HCT116 (cell line): ENCODE data around the gene ARL14. TPM values are rescaled to one million over a fixed set of nuclear protein-coding genes. Genes with fewer than 3 reads are reported as not detected.

Experiments used
- ATAC-seq: fragments of 200-7000 bp; cut with Tn5 transposase; 2 replicates; pipeline ENCODE4 v1.9.1; 2020; ENCODE audit warnings: mild to moderate bottlenecking, moderate library complexity
- BruUV-seq: library from RNA; stranded (reverse); fragments of 400-500 nt; replicated peaks from 2 replicates; lab custom pipeline; 2021; lab: Mats Ljungman, UMichigan
- CTCF ChIA-PET: fragments of 300-600 bp; sonication (Branson Sonifier 250); formaldehyde crosslinking; loops from one replicate; lab custom pipeline; 2021; ENCODE audit warnings: antibody characterized with exemption; lab: Charles Lee
- POLR2A ChIA-PET: fragments of 300-600, 350-600 bp; sonication (Branson Sonifier 250); formaldehyde crosslinking; loops from one replicate; lab custom pipeline; 2021; ENCODE audit warnings: antibody characterized with exemption; lab: Charles Lee
- RAD21 ChIA-PET, 2 experiments: fragments of 300-600 bp; sonication (Branson Sonifier 250); formaldehyde crosslinking; loops; one replicate each; lab custom pipeline; 2023; ENCODE audit warnings: low total read pairs in 2 of 2; ENCODE audit not compliant: uncharacterized antibody in 2 of 2, unreplicated experiment in 2 of 2, low non-redundant PET in 1 of 2; lab: Charles Lee
- DNase-seq: peaks from one replicate; pipeline ENCODE4 v3.0.0-alpha.2; 2010; ENCODE audit warnings: low read depth, low spot score
- H2AFZ ChIP-seq: fragments of 200-600 bp; shearing (Covaris generic), sonication (generic); 2 replicates; pipeline ENCODE4 v1.6.1; 2017; ENCODE audit warnings: low read depth, mixed run types, mixed read lengths, antibody characterized with exemption, low read length; ENCODE audit not compliant: poor library complexity, severe bottlenecking
- H3K27ac ChIP-seq: 2 replicates; pipeline ENCODE4 v1.5.1; 2012; ENCODE audit warnings: low read depth, low read length
- H3K27me3 ChIP-seq: fragments of 200-600 bp; sonication (generic); 2 replicates; pipeline ENCODE4 v1.6.1; 2016; ENCODE audit warnings: mixed run types, low read length, mixed read lengths; ENCODE audit not compliant: insufficient read depth
- H3K36me3 ChIP-seq, 2 experiments: fragments of 200-500 bp in 1 of 2; fragments of 200-600 bp in 1 of 2; sonication (Bioruptor generic) in 1 of 2; sonication (generic) in 1 of 2; 2 replicates each; pipeline versions ENCODE4 v1.5.1 to v1.6.1; 2014 to 2016; ENCODE audit warnings: low read length in 2 of 2, inconsistent platforms in 1 of 2, mixed read lengths in 1 of 2, mixed run types in 1 of 2; ENCODE audit not compliant: insufficient read depth in 2 of 2, control insufficient read depth in 1 of 2
- H3K4me1 ChIP-seq, 2 experiments: fragments of 200-600 bp in 1 of 2; sonication (generic) in 1 of 2; 2 replicates each; pipeline versions ENCODE4 v1.5.1 to v1.6.1; 2012 to 2017; ENCODE audit warnings: low read length in 2 of 2, inconsistent platforms in 1 of 2, mild to moderate bottlenecking in 1 of 2, mixed read lengths in 1 of 2, mixed run types in 1 of 2, moderate library complexity in 1 of 2; ENCODE audit not compliant: insufficient read depth in 2 of 2, control insufficient read depth in 1 of 2
- H3K4me2 ChIP-seq: fragments of 200-600 bp; sonication (generic); 2 replicates; pipeline ENCODE4 v1.6.1; 2017; ENCODE audit warnings: mixed run types, low read length, mixed read lengths
- H3K4me3 ChIP-seq, 2 experiments: fragments of 200-600 bp in 1 of 2; sonication (generic) in 1 of 2; replicated peaks in 1 of 2; 2 replicates each; pipeline ENCODE4 v1.5.1; 2011 to 2016; ENCODE audit warnings: low read length in 2 of 2, control low read depth in 1 of 2, low read depth in 1 of 2, mild to moderate bottlenecking in 1 of 2, mixed read lengths in 1 of 2, mixed run types in 1 of 2
- H3K79me2 ChIP-seq: fragments of 200-600 bp; sonication (generic); 2 replicates; pipeline ENCODE4 v1.6.1; 2017; ENCODE audit warnings: mild to moderate bottlenecking, mixed run types, low read length, moderate library complexity, mixed read lengths; ENCODE audit not compliant: insufficient read depth
- H3K9ac ChIP-seq: fragments of 200-600 bp; sonication (generic); 2 replicates; pipeline ENCODE4 v1.6.1; 2016; ENCODE audit warnings: low read length, mixed read lengths
- H3K9me2 ChIP-seq: fragments of 200-600 bp; sonication (generic), shearing (Covaris generic); 2 replicates; pipeline ENCODE4 v1.6.1; 2017; ENCODE audit warnings: mixed run types, mild to moderate bottlenecking, moderate library complexity; ENCODE audit not compliant: insufficient read depth
- H3K9me3 ChIP-seq, 2 experiments: fragments of 200-500 bp in 1 of 2; fragments of 200-600 bp in 1 of 2; sonication (Bioruptor generic) in 1 of 2; sonication (generic) in 1 of 2; 2 replicates each; pipeline ENCODE4 v1.6.1; 2014 to 2017; ENCODE audit warnings: low read length in 2 of 2, mixed read lengths in 2 of 2, inconsistent platforms in 1 of 2, low read depth in 1 of 2, mild to moderate bottlenecking in 1 of 2, mixed run types in 1 of 2, moderate library complexity in 1 of 2; ENCODE audit not compliant: control insufficient read depth in 1 of 2, insufficient read depth in 1 of 2
- H4K20me1 ChIP-seq: fragments of 200-600 bp; sonication (generic), shearing (Covaris generic); 2 replicates; pipeline ENCODE4 v1.6.1; 2017; ENCODE audit warnings: mixed run types, mild to moderate bottlenecking, moderate library complexity; ENCODE audit not compliant: insufficient read depth
- CEBPB ChIP-seq: IDR thresholded peaks from 2 replicates; pipeline ENCODE4 v1.6.1; 2012; ENCODE audit warnings: low read depth
- EGR1 ChIP-seq: IDR thresholded peaks from 2 replicates; pipeline ENCODE4 v1.6.1; 2012; ENCODE audit warnings: low read depth
- EZH2 ChIP-seq: fragments of 200-600 bp; sonication (generic); IDR thresholded peaks from 2 replicates; pipeline ENCODE4 v1.6.1; 2017; ENCODE audit warnings: antibody characterized with exemption, mixed run types
- MAX ChIP-seq: IDR thresholded peaks from 2 replicates; pipeline ENCODE4 v1.6.1; 2012
- POLR2A ChIP-seq: IDR thresholded peaks from 2 replicates; pipeline ENCODE4 v1.7.0; 2011; ENCODE audit warnings: borderline replicate concordance; ENCODE audit not compliant: insufficient read depth, insufficient read length; ENCODE audit errors: extremely low read depth
- POLR2AphosphoS5 ChIP-seq: IDR thresholded peaks from 2 replicates; pipeline ENCODE4 v1.6.1; 2011; ENCODE audit warnings: mild to moderate bottlenecking, low read depth, low read length, moderate library complexity
- REST ChIP-seq: IDR thresholded peaks from 2 replicates; pipeline ENCODE4 v1.6.1; 2012; ENCODE audit warnings: low read depth
- SRF ChIP-seq: IDR thresholded peaks from 2 replicates; pipeline ENCODE4 v1.6.1; 2012; ENCODE audit warnings: low read depth
- TCF7L2 ChIP-seq: IDR thresholded peaks from 2 replicates; pipeline ENCODE4 v1.7.0; 2011; ENCODE audit warnings: borderline replicate concordance, inconsistent platforms; ENCODE audit not compliant: insufficient read depth, insufficient read length; ENCODE audit errors: extremely low read depth
- ZFX ChIP-seq: fragments of 450-650 bp; IDR thresholded peaks from 2 replicates; pipeline ENCODE4 v1.6.1; 2017
- ZNF274 ChIP-seq: fragments of 200-500 bp; sonication (Bioruptor generic); IDR thresholded peaks from 2 replicates; pipeline ENCODE4 v1.6.1; 2014; ENCODE audit warnings: mild to moderate bottlenecking, low read depth, low read length, inconsistent platforms
- intact Hi-C: fragments of 100-400 bp; cut with micrococcal nuclease; formaldehyde crosslinking; loops from 2 replicates; pipeline ENCODE4 v1.10.0; 2022
- total RNA-seq: library from RNA; stranded (reverse); gene quantifications from one replicate; pipeline ENCODE4 v1.2.1, GENCODE V29; 2021; ENCODE audit not compliant: unreplicated experiment

ARL14 gene
- total RNA-seq, 1 experiment from 2014 or later: 0.42 TPM

- Histone ChIP-seq H3K9me3 (no peaks in the 10 kb centered on the region), H3K9ac (no peak overlapping the region), H4K20me1 (no peaks in the 10 kb centered on the region), H3K9me2 (no peaks in the 10 kb centered on the region), H3K4me2 (no peak overlapping the region), H3K27ac (no peak overlapping the region), H2AFZ (no peak overlapping the region), H3K27me3 (no peaks in the 10 kb centered on the region), H3K4me1 (peaks cover 30 to 34% of the 10 kb centered on the region in 2 experiments), H3K36me3 (no peaks in the 10 kb centered on the region), H3K79me2 (no peaks in the 10 kb centered on the region), H3K4me3 (no peak overlapping the region)
- BruUV-seq: no TSS peak
- POLR2A ChIA-PET: no interaction called here
- ATAC-seq: no peak
- no peak for DNase-seq
- CTCF ChIA-PET: interaction anchor here (1.8 kb wide), 1 partner anchor 13 kb away, joined by 4 read pairs; no protein-coding TSS in a partner anchor
- RAD21 ChIA-PET: no interaction called here
- intact Hi-C loops: no loop called here
- TF ChIP-seq ZNF274 (no peak), POLR2AphosphoS5 (no peak), TCF7L2 (no peak), MAX (no peak), POLR2A (no peak), EZH2 (no peak), SRF (no peak), CEBPB (no peak), EGR1 (no peak), REST (no peak), ZFX (no peak)
- TF ChIP-seq, all 23 proteins: peak for 0
Observed at GRCh38 chr3:160671995-160672394, 5.0 kb upstream of the ARL14 start.
